Left colon (tissue), 2 donors: ENCODE measurements around the gene PRKCE. TPM values are rescaled to one million over a fixed set of nuclear protein-coding genes. Genes with fewer than 3 reads are reported as not detected.

ENCODE experiments used
- ATAC-seq: fragments of 200-7000 bp; cut with Tn5 transposase; one replicate; pipeline ENCODE4 v1.9.1; 2020; ENCODE audit warnings: mild to moderate bottlenecking, moderate library complexity
- DNase-seq, 2 donors: peaks; one replicate each; pipeline ENCODE4 v3.0.0-alpha.2; 2020
- intact Hi-C, 2 donors: fragments of 100-400 bp; cut with DNase I in 1 of 2; cut with micrococcal nuclease in 1 of 2; formaldehyde crosslinking; loops; one replicate each; pipeline versions ENCODE4 v1.11.2 to v1.14.0; 2022; cut with DNase I, micrococcal nuclease
- total RNA-seq, 2 donors: library from RNA; stranded (reverse); fragmentation: NEBNext Ultra II Directional; extraction: Animal tissue kit (Norgen Biotek cat#: 25700); gene quantifications; one replicate each; pipeline ENCODE4 v1.2.1, GENCODE V29; 2021
- donor health status: DM: no; HTN: no; CAD: no.
- donor health status: DM: yes; HTN: yes; CAD: no.

The PRKCE gene
- total RNA-seq, 2 donors from 2014 or later: 22.2 to 29.2 TPM

DNA sequence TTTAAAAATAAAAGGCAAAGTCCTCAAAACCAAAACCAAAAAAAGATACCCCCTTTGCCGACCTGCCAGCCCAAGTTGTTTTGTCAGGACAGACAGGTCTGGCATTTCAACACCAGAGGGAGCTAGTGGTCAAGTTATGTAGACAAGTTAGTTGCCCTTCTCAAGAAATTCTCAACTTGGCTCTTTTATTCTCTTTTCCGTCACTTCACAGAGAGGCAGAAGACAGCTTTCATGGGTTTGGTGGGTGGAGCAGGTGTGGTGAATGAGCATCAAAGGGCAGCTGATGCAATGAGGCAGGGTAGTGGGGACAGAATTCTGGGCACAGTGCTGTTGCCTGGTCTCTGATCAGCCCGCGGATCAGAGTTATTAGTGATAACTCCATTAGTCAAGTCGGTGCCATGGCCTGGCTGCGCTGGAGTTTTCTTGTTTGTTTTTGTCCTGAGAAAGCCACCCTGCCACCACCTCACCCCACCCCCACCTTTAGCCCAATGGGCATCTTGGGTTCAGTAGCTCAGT lies 342.1 kb downstream of the PRKCE start:
- intact Hi-C loops: no loop called here
- DNase-seq: peak; percentile 58 to 73
- peak; percentile 49 for ATAC-seq

DNA sequence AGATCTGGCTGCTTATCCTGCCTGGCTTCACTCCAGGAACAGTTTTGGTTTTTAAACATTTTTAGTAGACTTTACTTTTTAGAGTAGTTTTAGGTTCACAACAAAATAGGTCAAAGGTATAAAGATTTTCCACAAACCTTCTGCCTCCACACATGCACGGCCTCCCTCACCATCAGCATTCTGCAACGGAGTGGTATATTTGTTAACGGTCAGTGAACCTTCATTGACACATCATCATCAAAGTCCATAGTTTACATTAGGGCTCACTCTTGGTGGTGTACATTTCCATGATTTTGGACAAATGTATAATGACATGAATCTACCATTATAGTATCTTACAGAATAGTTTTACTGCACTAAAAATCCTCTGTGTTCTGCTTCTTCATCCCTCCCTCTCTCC lies 342.6 kb downstream of the PRKCE start:
- DNase-seq (no peak), ATAC-seq (no peak)
- intact Hi-C loops: no loop called here

DNA sequence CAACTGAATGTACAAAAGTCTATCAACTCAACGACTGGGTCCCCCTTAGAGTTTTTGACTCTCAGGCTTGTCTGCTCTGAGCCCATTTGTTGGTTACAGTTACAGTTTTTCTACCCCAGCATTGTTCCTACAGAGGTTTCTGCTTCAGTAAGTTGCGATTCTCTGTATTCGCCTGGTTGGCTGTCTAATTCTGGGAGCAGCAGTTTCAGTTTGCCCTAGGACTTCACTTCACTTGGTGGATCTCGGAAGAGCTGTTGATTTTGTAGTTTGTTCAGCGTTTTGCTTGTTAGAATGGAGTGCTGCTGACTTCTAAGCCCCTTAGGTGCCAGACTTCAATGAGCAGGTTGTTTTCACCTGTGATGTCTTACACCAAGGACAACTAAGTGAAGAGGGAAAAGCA lies 349.2 kb downstream of the PRKCE start:
- ATAC-seq: no peak
- DNase-seq: no peak
- intact Hi-C loops: loop anchor here in 1 of 2 donors (10.0 kb wide), 1 partner anchor 364 kb away; no protein-coding TSS in a partner anchor

- DNase-seq (no peak), ATAC-seq (no peak)
- intact Hi-C loops: loop anchor here in 1 of 2 donors (10.0 kb wide), 1 partner anchor 364 kb away; no protein-coding TSS in a partner anchor
These were observed 349.8 kb downstream of the PRKCE start for GRCh38 chr2:46001290-46001689.

GRCh38 chr2:46001741-46002506 lies 350.4 kb downstream of the PRKCE start:
- ATAC-seq: peak; percentile 73
- intact Hi-C loops: loop anchor here in 1 of 2 donors (10.0 kb wide), 1 partner anchor 363 kb away; no protein-coding TSS in a partner anchor

GRCh38 chr2:46002507-46002883 lies 351.0 kb downstream of the PRKCE start:
- DNase-seq: no peak
- intact Hi-C loops: loop anchor here in 1 of 2 donors (10.0 kb wide), 1 partner anchor 362 kb away; no protein-coding TSS in a partner anchor
- ATAC-seq: no peak

More at GRCh38 chr2:46001741-46002506, 350.4 kb downstream of the PRKCE start:
- DNase-seq: no peak

- DNase-seq (no peak), ATAC-seq (no peak)
These were observed 351.5 kb downstream of the PRKCE start for GRCh38 chr2:46002947-46003346.

GRCh38 chr2:46003903-46004473 lies 352.5 kb downstream of the PRKCE start:
- DNase-seq: no peak
- ATAC-seq: no peak
- intact Hi-C loops: loop anchor here in 1 of 2 donors (10.0 kb wide), 1 partner anchor 361 kb away; no protein-coding TSS in a partner anchor

More at GRCh38 chr2:46002947-46003346, 351.5 kb downstream of the PRKCE start:
- intact Hi-C loops: loop anchor here in 1 of 2 donors (10.0 kb wide), 1 partner anchor 362 kb away; no protein-coding TSS in a partner anchor

GRCh38 chr2:46006473-46007025 lies 355.1 kb downstream of the PRKCE start:
- no peak for DNase-seq

DNA sequence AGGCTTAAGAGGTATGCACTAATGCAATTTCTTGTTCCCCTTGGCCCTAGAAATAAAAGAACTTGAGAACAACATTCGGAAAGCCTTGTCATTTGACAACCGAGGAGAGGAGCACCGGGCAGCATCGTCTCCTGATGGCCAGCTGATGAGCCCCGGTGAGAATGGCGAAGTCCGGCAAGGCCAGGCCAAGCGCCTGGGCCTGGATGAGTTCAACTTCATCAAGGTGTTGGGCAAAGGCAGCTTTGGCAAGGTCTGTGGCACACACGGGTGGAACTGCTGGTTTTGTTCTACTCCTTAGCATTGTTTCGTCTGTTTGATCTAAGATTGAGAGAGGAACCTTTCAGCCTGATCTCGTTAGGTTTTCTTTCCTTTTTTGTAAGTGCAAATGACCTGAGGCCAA lies 355.9 kb downstream of the PRKCE start:
- ATAC-seq: no peak
- no peak for DNase-seq
- intact Hi-C loops: loop anchor here in 1 of 2 donors (10.0 kb wide), 1 partner anchor 357 kb away; no protein-coding TSS in a partner anchor

More at GRCh38 chr2:46006473-46007025, 355.1 kb downstream of the PRKCE start:
- intact Hi-C loops: loop anchor here in 1 of 2 donors (10.0 kb wide), 1 partner anchor 358 kb away; no protein-coding TSS in a partner anchor
- ATAC-seq: no peak

- DNase-seq (peak in 1 of 2 donors; percentile 36), ATAC-seq (peak; percentile 98)
- intact Hi-C loops: loop anchor here in 1 of 2 donors (10.0 kb wide), 1 partner anchor 357 kb away; no protein-coding TSS in a partner anchor
These were observed 356.8 kb downstream of the PRKCE start for GRCh38 chr2:46008091-46008870.

GRCh38 chr2:46009315-46009714 lies 357.8 kb downstream of the PRKCE start:
- DNase-seq (no peak), ATAC-seq (no peak)
- intact Hi-C loops: loop anchor here in 1 of 2 donors (10.0 kb wide), 1 partner anchor 355 kb away; no protein-coding TSS in a partner anchor

- DNase-seq (no peak), ATAC-seq (no peak)
- intact Hi-C loops: loop anchor here (2.0 to 10.0 kb wide), 2 partner anchors 355 to 451 kb away; no protein-coding TSS in a partner anchor
These were observed 358.3 kb downstream of the PRKCE start for GRCh38 chr2:46009772-46010171.

- ATAC-seq: no peak
- intact Hi-C loops: loop anchor here in 1 of 2 donors (2.0 kb wide), 1 partner anchor 450 kb away; no protein-coding TSS in a partner anchor
- no peak for DNase-seq
These were observed 358.9 kb downstream of the PRKCE start for GRCh38 chr2:46010223-46010924.

- intact Hi-C loops: loop anchor here in 1 of 2 donors (2.0 kb wide), 1 partner anchor 450 kb away; no protein-coding TSS in a partner anchor
- peak; percentile 43 for ATAC-seq
- DNase-seq: no peak
These were observed 359.5 kb downstream of the PRKCE start for GRCh38 chr2:46010925-46011490.

DNA sequence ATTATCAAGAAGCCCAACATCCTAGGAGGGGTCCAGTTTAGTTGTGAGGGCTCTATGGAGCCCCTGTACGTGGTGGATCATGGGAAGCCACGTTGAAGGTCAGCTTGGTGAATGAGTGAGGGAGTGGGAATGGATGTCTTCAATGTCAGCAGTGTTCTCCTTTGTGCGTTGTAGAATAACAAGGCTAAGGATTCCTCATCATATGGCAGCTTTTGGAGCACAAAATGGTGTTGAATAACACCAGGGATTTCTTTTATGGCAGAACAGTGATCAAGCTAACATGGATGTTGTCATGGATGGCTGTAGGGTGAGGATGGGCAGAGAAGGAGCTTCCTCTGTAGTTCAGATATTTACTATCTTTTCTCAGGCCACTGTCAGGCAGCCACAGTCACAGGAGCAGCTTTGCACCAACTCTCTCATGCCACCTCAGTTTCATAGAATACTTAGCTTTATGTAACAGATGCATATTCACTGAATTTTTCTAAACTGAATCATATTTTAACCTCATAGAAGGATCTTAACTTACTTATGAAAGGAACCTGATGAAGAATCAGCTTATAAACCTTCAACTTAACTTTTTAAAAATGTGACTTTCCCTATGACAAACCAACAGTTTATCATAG lies 361.3 kb downstream of the PRKCE start:
- intact Hi-C loops: no loop called here
- ATAC-seq: no peak
- DNase-seq: no peak

- DNase-seq: no peak
- intact Hi-C loops: no loop called here
These were observed 362.3 kb downstream of the PRKCE start for GRCh38 chr2:46013726-46014125.

More at GRCh38 chr2:46013726-46014125, 362.3 kb downstream of the PRKCE start:
- no peak for ATAC-seq
